DND-41 (cell line): ENCODE measurements around the gene PCDH12.

Experiments
- CTCF ChIP-seq: IDR thresholded peaks from 2 replicates; pipeline ENCODE4 v1.5.1; 2012; ENCODE audit warnings: borderline replicate concordance, low read length, moderate library complexity, mild to moderate bottlenecking; ENCODE audit not compliant: poor library complexity, severe bottlenecking; ENCODE audit errors: extremely low read depth
- EZH2 ChIP-seq: IDR thresholded peaks from 3 replicates; pipeline ENCODE4 v1.6.1; 2012; ENCODE audit warnings: borderline replicate concordance, low read depth, mild to moderate bottlenecking, moderate library complexity, low read length, inconsistent platforms; ENCODE audit not compliant: severe bottlenecking

GRCh38 chr5:141913560-141914198 is 44.3 kb downstream of the PCDH12 start:
- TF ChIP-seq EZH2: no peak
- TF ChIP-seq CTCF: no peak
